Effector memory CD4-positive, alpha-beta T cell (primary cell): Measurements from ENCODE around the gene VEZT.

Source experiments
- DNase-seq, 3 donors: peaks; one replicate each; pipeline ENCODE4 v3.0.0-alpha.2; 2020
- H3K27ac ChIP-seq: 2 replicates; pipeline ENCODE4 v1.7.0; 2013; ENCODE audit warnings: mild to moderate bottlenecking, low read length, moderate library complexity; ENCODE audit not compliant: insufficient read depth, poor library complexity, severe bottlenecking
- H3K27me3 ChIP-seq: replicated peaks from 2 replicates; pipeline ENCODE4 v1.7.0; 2013; ENCODE audit warnings: mild to moderate bottlenecking, low read length; ENCODE audit not compliant: insufficient read depth, control insufficient read depth, poor library complexity, severe bottlenecking
- H3K36me3 ChIP-seq: 2 replicates; pipeline ENCODE4 v1.7.0; 2013; ENCODE audit warnings: mild to moderate bottlenecking, low read length, moderate library complexity; ENCODE audit not compliant: control insufficient read depth, insufficient read depth
- H3K4me1 ChIP-seq: 2 replicates; pipeline ENCODE4 v1.7.0; 2013; ENCODE audit warnings: low read length, mild to moderate bottlenecking; ENCODE audit not compliant: control insufficient read depth, insufficient read depth, poor library complexity, severe bottlenecking
- H3K4me3 ChIP-seq: 2 replicates; pipeline ENCODE4 v1.7.0; 2013; ENCODE audit warnings: low read length, low read depth, mild to moderate bottlenecking; ENCODE audit not compliant: insufficient read depth, poor library complexity, severe bottlenecking
- H3K9me3 ChIP-seq: 2 replicates; pipeline ENCODE4 v1.7.0; 2013; ENCODE audit warnings: mild to moderate bottlenecking, low read length, moderate library complexity; ENCODE audit not compliant: control insufficient read depth

The VEZT gene

DNA sequence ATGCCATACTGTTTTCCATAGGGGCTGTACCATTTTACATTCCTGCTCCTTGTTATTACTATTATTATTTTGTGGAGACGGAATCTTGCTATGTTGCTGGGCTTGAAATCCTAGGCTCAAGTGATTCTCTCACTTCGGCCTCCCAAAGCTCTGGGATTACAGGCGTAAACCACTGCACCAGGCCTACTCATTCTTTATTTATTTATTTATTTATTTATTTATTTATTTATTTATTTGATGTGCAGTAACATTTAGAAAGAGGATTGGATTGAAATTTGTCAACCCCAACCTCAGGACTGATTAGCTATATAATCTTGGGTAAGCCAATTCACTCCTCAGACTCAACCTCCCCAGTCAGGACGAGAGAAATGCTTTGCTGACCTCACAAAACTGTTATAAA, 107.9 kb downstream of the VEZT start:
- DNase-seq = no peak
- no peaks in the 10 kb centered on the region for H3K4me1 ChIP-seq
- no peak overlapping the region for H3K27ac ChIP-seq
- no peak overlapping the region for H3K4me3 ChIP-seq
- no peaks in the 10 kb centered on the region for H3K9me3 ChIP-seq
- H3K27me3 ChIP-seq = no peaks in the 10 kb centered on the region
- no peaks in the 10 kb centered on the region for H3K36me3 ChIP-seq

DNA sequence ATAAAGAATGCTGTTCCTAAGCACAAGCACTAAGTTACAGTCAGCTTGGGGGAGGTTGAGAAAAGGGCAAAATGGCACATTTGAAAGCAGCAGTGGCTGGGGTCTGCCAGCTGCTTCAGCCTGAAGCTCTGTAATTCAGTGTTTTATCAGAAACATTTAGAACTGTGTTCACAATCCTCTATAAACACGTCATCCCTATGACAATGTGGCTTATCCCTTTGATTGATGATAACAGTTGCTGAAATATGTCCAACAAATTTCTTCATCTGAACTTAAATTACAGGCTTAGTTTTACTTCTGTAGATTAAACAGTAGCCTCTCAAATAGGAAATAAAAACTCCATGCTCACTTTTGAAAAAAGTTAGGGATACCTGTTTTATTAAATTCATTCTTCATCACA, 108.8 kb downstream of the VEZT start:
- no peak for DNase-seq
- Histone ChIP-seq H3K27me3 (no peaks in the 10 kb centered on the region), H3K27ac (no peak overlapping the region), H3K4me1 (no peaks in the 10 kb centered on the region), H3K36me3 (no peaks in the 10 kb centered on the region), H3K9me3 (no peaks in the 10 kb centered on the region), H3K4me3 (no peak overlapping the region)

DNA sequence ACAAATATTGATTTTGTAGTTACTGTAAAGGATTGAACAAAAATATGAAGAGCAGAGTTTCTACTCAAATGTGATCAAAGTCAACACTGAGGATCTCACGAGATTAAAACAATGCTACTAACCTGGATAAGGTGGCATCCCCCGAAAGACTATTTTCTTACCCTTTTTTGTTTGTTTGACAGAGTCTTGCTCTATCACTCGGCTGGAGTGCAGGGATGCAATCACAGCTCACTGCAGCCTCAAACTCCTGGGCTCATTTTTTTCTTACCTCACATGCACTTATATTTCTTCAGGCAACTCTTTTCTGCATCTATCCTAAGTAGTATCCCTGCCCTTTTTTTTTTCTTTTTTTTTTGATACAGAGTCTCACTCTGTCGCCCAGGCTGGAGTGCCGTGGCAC, 109.2 kb downstream of the VEZT start:
- no peaks in the 10 kb centered on the region for H3K9me3 ChIP-seq
- DNase-seq = no peak
- H3K27me3 ChIP-seq = no peaks in the 10 kb centered on the region
- no peaks in the 10 kb centered on the region for H3K36me3 ChIP-seq
- no peak overlapping the region for H3K27ac ChIP-seq
- H3K4me1 ChIP-seq = no peaks in the 10 kb centered on the region
- no peak overlapping the region for H3K4me3 ChIP-seq

DNA sequence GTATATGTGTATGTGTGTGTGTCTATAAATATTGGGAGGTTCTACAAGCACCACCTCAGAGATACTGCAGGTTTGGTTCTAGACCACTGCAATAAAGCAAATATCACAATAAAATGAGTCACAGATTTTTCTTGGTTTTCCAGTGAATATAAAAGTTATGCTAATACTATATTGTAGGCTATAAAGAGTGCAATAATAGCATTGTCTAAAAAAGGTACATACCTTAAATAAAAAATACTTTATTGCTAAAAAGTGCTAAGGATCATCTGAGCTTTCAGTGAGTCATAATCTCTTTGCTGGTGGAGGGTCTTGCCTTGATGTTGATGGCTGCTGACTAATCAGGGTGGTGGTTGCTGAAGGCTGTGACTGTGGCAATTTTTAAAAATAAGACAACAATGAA, 111.1 kb downstream of the VEZT start:
- Histone ChIP-seq H3K27me3 (no peaks in the 10 kb centered on the region), H3K4me1 (no peaks in the 10 kb centered on the region), H3K36me3 (no peaks in the 10 kb centered on the region), H3K4me3 (no peak overlapping the region), H3K27ac (no peak overlapping the region), H3K9me3 (no peaks in the 10 kb centered on the region)
- DNase-seq = no peak

DNA sequence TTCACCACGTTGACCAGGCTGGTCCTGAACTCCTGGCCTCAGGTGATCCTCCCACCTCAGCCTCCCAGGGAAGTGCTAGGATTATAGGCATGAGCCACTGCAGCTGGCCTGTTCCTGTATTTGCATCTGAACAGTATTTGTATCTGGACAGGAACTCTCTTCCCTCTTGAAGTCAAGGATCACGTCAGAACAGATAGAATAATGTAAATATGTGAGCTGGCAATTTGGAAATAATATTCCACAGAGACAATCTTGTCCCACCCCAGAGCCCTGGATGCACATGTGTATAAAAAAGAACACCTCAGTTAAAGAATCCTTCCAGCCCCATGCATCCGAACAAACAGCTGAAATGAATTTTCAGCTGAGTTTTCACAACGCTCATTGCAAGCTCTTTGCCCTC, 118.3 kb downstream of the VEZT start:
- Histone ChIP-seq H3K9me3 (no peaks in the 10 kb centered on the region), H3K4me1 (no peaks in the 10 kb centered on the region), H3K27ac (no peak overlapping the region), H3K4me3 (no peak overlapping the region), H3K27me3 (no peaks in the 10 kb centered on the region), H3K36me3 (no peaks in the 10 kb centered on the region)
- no peak for DNase-seq

DNA sequence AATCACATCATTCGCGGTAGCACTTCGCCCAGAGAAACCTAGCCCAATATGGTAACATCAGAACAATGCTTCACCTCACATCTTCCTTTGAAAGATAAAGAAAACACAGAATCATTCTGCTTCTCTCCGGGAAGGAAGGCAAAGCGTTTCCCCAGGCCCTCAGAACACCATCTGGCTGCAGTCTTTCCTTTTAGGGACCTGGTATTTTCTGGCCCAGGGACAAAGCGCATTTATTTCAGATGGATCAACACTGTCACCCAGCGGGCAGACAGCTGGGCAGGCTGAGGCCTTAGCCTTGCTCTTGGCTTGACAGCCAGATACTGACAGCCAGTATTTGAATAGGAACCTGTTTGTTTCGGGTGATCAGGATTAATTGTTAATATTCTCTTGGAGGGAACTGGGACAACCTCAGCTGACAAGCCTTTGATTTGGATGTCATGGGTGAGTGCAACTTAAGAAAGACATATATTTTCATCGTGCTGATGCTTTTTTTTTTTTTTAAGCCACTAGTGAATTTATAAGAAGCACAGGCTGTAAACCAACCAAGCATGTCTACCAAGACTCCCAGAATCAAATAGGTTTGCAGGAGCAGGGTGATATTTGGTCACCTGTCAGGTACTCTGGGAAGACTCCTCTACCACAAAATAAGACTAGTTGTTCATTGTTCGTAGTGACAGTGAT, 118.9 kb downstream of the VEZT start:
- no peaks in the 10 kb centered on the region for H3K27me3 ChIP-seq
- H3K36me3 ChIP-seq = no peaks in the 10 kb centered on the region
- H3K4me1 ChIP-seq = no peaks in the 10 kb centered on the region
- H3K9me3 ChIP-seq = no peaks in the 10 kb centered on the region
- no peak overlapping the region for H3K27ac ChIP-seq
- DNase-seq = no peak
- H3K4me3 ChIP-seq = no peak overlapping the region

DNA sequence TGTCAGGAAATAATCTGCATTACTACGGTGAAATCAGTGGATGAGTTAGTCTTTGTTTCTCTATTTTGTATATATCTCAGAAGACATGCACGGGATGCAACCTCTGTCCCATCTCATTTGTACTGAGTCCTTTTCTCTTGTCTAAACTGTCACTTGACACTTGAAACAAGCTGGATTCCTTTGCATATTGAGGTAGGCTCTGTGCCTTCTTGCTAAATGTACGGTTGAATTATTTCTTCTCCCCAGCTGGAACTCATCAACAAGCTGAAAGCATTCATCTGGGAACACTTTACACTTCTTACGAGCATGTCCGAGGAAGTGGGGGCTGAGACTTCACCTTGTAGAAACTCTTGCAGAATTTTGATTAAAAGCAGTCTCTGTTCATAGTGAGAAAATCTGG, 119.5 kb downstream of the VEZT start:
- Histone ChIP-seq H3K9me3 (no peaks in the 10 kb centered on the region), H3K36me3 (no peaks in the 10 kb centered on the region), H3K27me3 (no peaks in the 10 kb centered on the region), H3K4me3 (no peak overlapping the region), H3K27ac (no peak overlapping the region), H3K4me1 (no peaks in the 10 kb centered on the region)
- no peak for DNase-seq

DNA sequence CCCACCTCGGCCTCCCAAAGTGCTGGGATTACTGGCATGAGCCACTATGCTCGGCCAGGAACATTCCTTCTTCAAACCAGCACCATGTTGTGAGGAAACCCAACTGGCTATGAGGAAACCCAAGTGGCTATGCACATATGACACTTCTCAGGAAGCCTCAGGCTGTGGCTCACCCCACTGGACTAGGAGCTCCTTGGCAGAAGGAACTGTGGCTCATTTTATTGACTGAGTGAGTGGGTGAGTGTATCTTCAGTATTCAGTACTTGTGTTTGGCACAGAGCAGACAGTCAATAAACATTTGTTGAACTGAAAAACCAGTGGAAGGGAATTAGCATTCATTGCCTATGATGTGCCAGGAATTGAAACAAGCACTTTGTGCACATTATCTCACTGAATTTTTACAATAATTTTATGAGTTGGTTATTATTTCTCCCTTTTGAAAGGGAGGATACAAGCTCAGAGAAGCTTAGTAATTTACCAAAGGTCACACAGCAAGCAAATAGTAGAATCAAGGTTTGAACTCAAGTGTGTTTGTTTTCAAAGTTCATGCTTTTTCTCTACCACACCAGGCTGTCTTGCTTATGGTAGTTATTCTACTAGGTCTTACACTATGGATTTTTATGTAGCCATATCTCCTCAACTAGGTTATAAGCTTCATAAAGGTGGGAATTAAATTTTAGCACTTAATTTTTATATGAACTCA, 121.6 kb downstream of the VEZT start:
- DNase-seq = no peak
- H3K4me3 ChIP-seq = no peak overlapping the region
- no peaks in the 10 kb centered on the region for H3K4me1 ChIP-seq
- H3K27me3 ChIP-seq = no peaks in the 10 kb centered on the region
- no peaks in the 10 kb centered on the region for H3K36me3 ChIP-seq
- H3K27ac ChIP-seq = no peak overlapping the region
- no peaks in the 10 kb centered on the region for H3K9me3 ChIP-seq

DNA sequence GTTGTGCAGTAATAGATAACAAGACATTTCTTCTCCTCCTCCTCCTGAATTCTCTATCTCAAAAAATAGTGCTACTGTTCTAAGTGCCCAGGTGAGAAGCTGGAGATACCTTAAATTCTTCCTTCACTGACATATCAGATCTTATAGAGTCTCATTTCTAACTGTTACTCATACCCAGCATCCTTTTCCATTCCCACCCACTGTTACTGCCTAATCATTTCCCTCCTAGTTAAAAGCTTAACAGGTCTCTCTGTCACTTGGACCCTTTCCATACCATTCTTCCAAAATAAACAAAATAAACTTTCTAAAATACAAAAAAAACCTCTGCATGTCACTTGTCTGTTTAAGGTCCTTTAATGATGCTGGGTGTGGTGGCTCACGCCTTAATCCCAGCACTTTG, 124.4 kb downstream of the VEZT start:
- H3K4me1 ChIP-seq = no peaks in the 10 kb centered on the region
- no peak overlapping the region for H3K27ac ChIP-seq
- no peaks in the 10 kb centered on the region for H3K9me3 ChIP-seq
- H3K4me3 ChIP-seq = no peak overlapping the region
- H3K27me3 ChIP-seq = no peaks in the 10 kb centered on the region
- H3K36me3 ChIP-seq = no peaks in the 10 kb centered on the region
- no peak for DNase-seq

DNA sequence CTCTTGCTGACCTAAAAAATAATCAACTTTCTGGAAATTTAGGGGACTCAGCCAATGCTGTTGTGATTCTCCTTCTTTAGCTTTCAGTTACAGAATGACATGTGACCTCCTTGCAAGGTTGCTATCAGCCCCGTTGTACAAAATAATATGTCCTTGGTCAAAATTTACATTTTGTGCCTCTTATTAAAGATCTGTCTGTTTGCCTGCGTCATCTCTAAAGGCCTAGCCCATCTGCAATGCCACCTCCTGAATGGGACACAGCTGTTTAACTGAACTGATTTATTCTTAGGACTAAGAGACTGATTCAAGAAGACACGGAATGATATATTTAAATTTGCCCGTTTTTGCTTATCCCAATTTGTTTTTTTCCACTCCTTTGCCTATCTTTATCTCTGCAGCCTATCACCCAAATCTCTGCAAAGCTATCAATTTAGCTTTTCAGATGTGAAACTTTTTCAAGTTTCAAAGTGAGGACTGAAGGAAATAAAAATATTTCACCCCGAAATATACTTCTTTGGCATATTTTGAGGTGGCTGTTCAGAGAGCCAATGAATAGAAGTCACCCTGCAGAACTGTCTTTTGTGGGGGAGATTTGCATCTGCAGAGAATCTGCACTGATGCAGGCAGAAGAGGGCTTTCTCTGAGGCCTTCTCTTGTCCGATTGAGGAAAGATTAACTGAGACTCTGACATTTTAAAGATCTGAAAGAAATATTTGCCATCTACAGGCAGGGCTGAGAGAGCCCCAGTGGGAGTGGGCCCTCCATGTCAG, 126.0 kb downstream of the VEZT start:
- Histone ChIP-seq H3K27ac (no peak overlapping the region), H3K4me3 (no peak overlapping the region), H3K9me3 (no peaks in the 10 kb centered on the region), H3K4me1 (no peaks in the 10 kb centered on the region), H3K36me3 (no peaks in the 10 kb centered on the region), H3K27me3 (no peaks in the 10 kb centered on the region)
- no peak for DNase-seq
